ENCODE data around the gene GATC.

Gene GATC

GRCh38 chr12:120470150-120470784, 24.0 kb downstream of the GATC start:
- DNase-seq (ENCODE audit: low spot score), result no peak

GRCh38 chr12:120472521-120472920, 26.3 kb downstream of the GATC start:
- no peak for DNase-seq (ENCODE audit: low spot score)

- no peak for DNase-seq (ENCODE audit: low spot score)
These were observed 27.8 kb downstream of the GATC start for GRCh38 chr12:120473807-120474615.

- no peak for DNase-seq (ENCODE audit: low spot score)
These were observed 28.3 kb downstream of the GATC start for GRCh38 chr12:120474616-120474960.

- no peak for DNase-seq (ENCODE audit: low spot score)
These were observed 29.4 kb downstream of the GATC start for GRCh38 chr12:120475643-120476042.

- DNase-seq (ENCODE audit: low spot score), result no peak
These were observed 33.2 kb downstream of the GATC start for GRCh38 chr12:120479458-120479857.

GRCh38 chr12:120480211-120480610, 34.0 kb downstream of the GATC start:
- no peak for DNase-seq (ENCODE audit: low spot score)

- no peak for DNase-seq (ENCODE audit: low spot score)
These were observed 35.0 kb downstream of the GATC start for GRCh38 chr12:120481022-120481767.

GRCh38 chr12:120483621-120484020, 37.4 kb downstream of the GATC start:
- no peak for DNase-seq (ENCODE audit: low spot score)

- no peak for DNase-seq (ENCODE audit: low spot score)
These were observed 40.0 kb downstream of the GATC start for GRCh38 chr12:120485961-120486881.

- peak; percentile 50 for DNase-seq (ENCODE audit: low spot score)
These were observed 41.3 kb downstream of the GATC start for GRCh38 chr12:120487552-120487951.

GRCh38 chr12:120488057-120488640, 41.9 kb downstream of the GATC start:
- DNase-seq (ENCODE audit: low spot score), result no peak

GRCh38 chr12:120489018-120489417, 42.8 kb downstream of the GATC start:
- no peak for DNase-seq (ENCODE audit: low spot score)

GRCh38 chr12:120490325-120490724, 44.1 kb downstream of the GATC start:
- no peak for DNase-seq (ENCODE audit: low spot score)

- no peak for DNase-seq (ENCODE audit: low spot score)
These were observed 44.7 kb downstream of the GATC start for GRCh38 chr12:120490833-120491512.

- no peak for DNase-seq (ENCODE audit: low spot score)
These were observed 49.0 kb downstream of the GATC start for GRCh38 chr12:120495186-120495730.

GRCh38 chr12:120495731-120496412, 49.6 kb downstream of the GATC start, which contains the start of gene DYNLL1:
Gene DYNLL1, plus strand, starts transcription at chr12:120496113. Its CDS starts 309 bp downstream, at chr12:120496422.
- DNase-seq (ENCODE audit: low spot score), result peak; percentile 94

GRCh38 chr12:120496413-120497340, 50.4 kb downstream of the GATC start:
- peak; percentile 74 for DNase-seq (ENCODE audit: low spot score)

Data from hematopoietic multipotent progenitor cell treated with erythropoietin and hydrocortisone succinate and interleukin-3 and kit ligand, for 17 days (in vitro differentiated cells).